ENCODE measurements around the gene BICD1.

BICD1 gene

DNA sequence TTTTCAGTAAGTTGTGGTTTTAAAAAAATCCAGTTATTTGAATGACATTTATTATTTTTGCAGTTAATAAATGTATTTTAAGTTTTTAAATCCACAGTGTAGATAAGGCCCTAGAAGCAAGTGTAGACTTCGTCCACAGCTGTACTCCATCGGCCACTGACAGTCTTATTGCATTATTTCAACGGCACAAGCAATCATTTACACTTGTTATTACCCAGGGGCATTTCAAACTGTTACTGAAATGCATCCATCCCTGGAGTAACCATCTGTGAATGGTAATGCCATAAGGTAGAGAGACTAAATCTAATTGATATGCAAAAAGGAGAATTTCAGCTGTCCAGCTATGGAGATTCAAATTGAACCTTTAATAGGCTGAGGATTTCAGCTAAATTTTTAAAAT lies 48.4 kb downstream of the BICD1 start:
- H3K27ac ChIP-seq (ENCODE audit: insufficient read depth, low read length, poor library complexity, severe bottlenecking): no peak overlapping the region
- no peaks in the 10 kb centered on the region for H3K9me3 ChIP-seq (ENCODE audit: control insufficient read depth, low read length)
- DNase-seq: no peak
- H3K27me3 ChIP-seq (replicated peaks; ENCODE audit: control insufficient read depth, insufficient read depth, low read length, poor library complexity, severe bottlenecking): no peaks in the 10 kb centered on the region
- H3K4me1 ChIP-seq (ENCODE audit: control insufficient read depth, insufficient read depth, low read length, poor library complexity, severe bottlenecking): no peaks in the 10 kb centered on the region
- no peaks in the 10 kb centered on the region for H3K36me3 ChIP-seq (ENCODE audit: control insufficient read depth, insufficient read depth, low read length)
- H3K4me3 ChIP-seq (ENCODE audit: insufficient read depth, low read depth, low read length, poor library complexity, severe bottlenecking): no peak overlapping the region

DNA sequence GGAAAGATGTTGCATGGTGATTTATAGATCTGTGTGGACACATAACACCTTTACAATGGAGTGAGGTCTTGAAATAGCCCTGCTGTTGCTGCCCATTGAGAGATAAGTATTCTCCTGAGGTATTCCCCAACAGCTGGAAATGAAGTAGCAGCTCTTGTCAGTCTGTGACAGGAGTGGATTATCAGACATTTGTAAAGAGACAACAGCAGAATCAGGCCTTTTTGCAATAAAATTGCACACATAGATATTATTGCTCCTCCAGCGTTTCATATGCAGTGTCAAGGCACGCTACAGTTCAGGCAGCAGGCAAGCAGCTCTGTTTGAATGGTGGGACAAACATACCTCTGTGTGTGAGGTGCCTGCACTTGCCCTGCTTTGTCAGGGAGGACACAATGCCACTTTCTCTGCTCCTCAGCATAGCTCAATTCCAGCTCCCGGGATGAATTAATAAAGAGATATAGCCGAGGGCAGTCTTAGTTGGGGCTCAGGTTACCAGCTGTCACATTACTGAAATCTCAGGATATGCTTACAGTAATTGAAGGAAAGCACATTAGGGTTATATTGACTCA lies 49.4 kb downstream of the BICD1 start:
- no peak overlapping the region for H3K27ac ChIP-seq (ENCODE audit: insufficient read depth, low read length, poor library complexity, severe bottlenecking)
- H3K4me1 ChIP-seq (ENCODE audit: control insufficient read depth, insufficient read depth, low read length, poor library complexity, severe bottlenecking): no peaks in the 10 kb centered on the region
- H3K27me3 ChIP-seq (replicated peaks; ENCODE audit: control insufficient read depth, insufficient read depth, low read length, poor library complexity, severe bottlenecking): no peaks in the 10 kb centered on the region

DNA sequence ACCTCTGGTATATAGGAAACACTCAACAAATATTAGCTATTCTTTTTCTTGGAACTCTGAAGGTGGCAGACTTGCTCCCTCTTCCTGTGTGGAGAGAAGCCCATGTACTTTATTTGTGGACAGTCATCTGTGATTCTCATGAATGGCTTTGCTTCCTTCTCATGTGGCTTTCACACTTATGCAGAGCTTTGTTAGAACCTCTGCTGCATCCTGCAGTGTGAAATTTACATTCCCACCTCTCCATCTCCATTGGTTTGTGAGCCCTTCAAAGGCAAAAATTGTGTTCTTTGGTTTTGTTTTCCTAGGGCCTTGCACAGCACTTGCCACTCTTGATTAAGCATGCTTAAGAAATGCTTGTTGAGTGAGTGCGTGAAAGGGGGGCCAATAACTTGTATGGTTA lies 51.9 kb downstream of the BICD1 start:
- DNase-seq: no peak
- Histone ChIP-seq H3K9me3 (ENCODE audit: control insufficient read depth, low read length) (no peaks in the 10 kb centered on the region), H3K27ac (ENCODE audit: insufficient read depth, low read length, poor library complexity, severe bottlenecking) (no peak overlapping the region), H3K36me3 (ENCODE audit: control insufficient read depth, insufficient read depth, low read length) (no peaks in the 10 kb centered on the region), H3K4me1 (ENCODE audit: control insufficient read depth, insufficient read depth, low read length, poor library complexity, severe bottlenecking) (no peaks in the 10 kb centered on the region), H3K27me3 (replicated peaks; ENCODE audit: control insufficient read depth, insufficient read depth, low read length, poor library complexity, severe bottlenecking) (no peaks in the 10 kb centered on the region), H3K4me3 (ENCODE audit: insufficient read depth, low read depth, low read length, poor library complexity, severe bottlenecking) (no peak overlapping the region)

More for the DNA sequence above, 49.4 kb downstream of the BICD1 start:
- no peak overlapping the region for H3K4me3 ChIP-seq (ENCODE audit: insufficient read depth, low read depth, low read length, poor library complexity, severe bottlenecking)
- no peaks in the 10 kb centered on the region for H3K9me3 ChIP-seq (ENCODE audit: control insufficient read depth, low read length)
- no peaks in the 10 kb centered on the region for H3K36me3 ChIP-seq (ENCODE audit: control insufficient read depth, insufficient read depth, low read length)
- no peak for DNase-seq

DNA sequence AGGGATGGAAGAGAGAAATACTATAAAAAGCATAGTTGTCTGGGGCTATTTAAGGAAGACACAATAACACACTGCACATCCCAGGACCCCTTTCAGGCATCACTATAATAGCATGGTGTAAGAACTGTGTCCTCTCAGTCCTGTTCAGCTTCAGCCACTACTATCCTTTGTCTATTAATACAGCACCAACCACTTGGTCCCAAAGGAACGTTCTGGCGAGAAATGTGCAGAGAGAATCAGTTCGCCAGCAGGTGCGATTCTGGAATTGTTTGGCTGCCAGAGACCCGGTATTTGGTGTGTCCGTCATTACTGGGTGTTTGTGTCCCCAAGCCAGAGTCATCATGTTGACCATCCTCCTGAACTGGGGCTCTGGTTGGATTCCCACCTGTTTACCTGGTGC lies 52.7 kb downstream of the BICD1 start:
- H3K27ac ChIP-seq (ENCODE audit: insufficient read depth, low read length, poor library complexity, severe bottlenecking): no peak overlapping the region
- no peaks in the 10 kb centered on the region for H3K9me3 ChIP-seq (ENCODE audit: control insufficient read depth, low read length)
- no peaks in the 10 kb centered on the region for H3K27me3 ChIP-seq (replicated peaks; ENCODE audit: control insufficient read depth, insufficient read depth, low read length, poor library complexity, severe bottlenecking)
- H3K4me1 ChIP-seq (ENCODE audit: control insufficient read depth, insufficient read depth, low read length, poor library complexity, severe bottlenecking): no peaks in the 10 kb centered on the region
- no peak overlapping the region for H3K4me3 ChIP-seq (ENCODE audit: insufficient read depth, low read depth, low read length, poor library complexity, severe bottlenecking)
- no peak for DNase-seq
- no peaks in the 10 kb centered on the region for H3K36me3 ChIP-seq (ENCODE audit: control insufficient read depth, insufficient read depth, low read length)

DNA sequence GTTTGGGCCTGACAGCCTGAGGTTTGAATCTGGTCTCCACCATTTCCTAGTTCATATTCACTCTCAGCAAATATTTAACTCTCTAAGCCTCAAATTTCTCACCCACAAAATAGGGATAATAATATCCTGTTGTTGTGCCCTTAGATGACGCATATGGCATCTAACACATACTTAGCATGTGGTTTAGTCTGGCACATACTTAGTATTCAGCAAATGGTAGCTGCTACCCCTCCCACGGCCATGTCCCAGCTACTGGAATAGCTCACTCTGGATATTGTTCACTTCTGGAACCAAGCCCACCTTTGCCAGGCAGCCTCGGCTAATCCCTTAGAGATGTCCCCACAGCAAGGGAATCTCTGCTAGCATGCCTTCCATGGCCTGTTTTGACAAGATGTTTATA lies 53.3 kb downstream of the BICD1 start:
- no peak for DNase-seq
- no peak overlapping the region for H3K27ac ChIP-seq (ENCODE audit: insufficient read depth, low read length, poor library complexity, severe bottlenecking)
- H3K36me3 ChIP-seq (ENCODE audit: control insufficient read depth, insufficient read depth, low read length): no peaks in the 10 kb centered on the region
- no peaks in the 10 kb centered on the region for H3K27me3 ChIP-seq (replicated peaks; ENCODE audit: control insufficient read depth, insufficient read depth, low read length, poor library complexity, severe bottlenecking)
- H3K9me3 ChIP-seq (ENCODE audit: control insufficient read depth, low read length): no peaks in the 10 kb centered on the region
- H3K4me3 ChIP-seq (ENCODE audit: insufficient read depth, low read depth, low read length, poor library complexity, severe bottlenecking): no peak overlapping the region
- H3K4me1 ChIP-seq (ENCODE audit: control insufficient read depth, insufficient read depth, low read length, poor library complexity, severe bottlenecking): no peaks in the 10 kb centered on the region

DNA sequence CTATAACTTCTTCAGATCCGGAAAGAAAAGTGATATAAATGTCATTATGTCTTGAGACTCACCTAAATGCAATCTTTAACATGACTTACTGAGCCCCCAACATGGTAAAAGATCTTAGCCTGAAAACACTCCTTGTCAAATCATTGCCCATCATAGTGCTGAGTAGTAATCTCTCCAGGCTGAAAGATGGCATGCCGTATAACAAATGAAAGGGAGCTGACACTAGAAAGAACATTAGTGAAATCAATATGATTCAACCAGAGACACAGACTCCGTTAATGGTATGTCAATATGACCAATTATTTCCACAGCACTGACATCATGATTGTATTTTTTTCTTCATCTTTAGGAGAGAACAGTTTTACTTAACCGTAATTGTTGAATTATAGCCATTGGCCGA lies 54.4 kb downstream of the BICD1 start:
- Histone ChIP-seq H3K36me3 (ENCODE audit: control insufficient read depth, insufficient read depth, low read length) (no peaks in the 10 kb centered on the region), H3K27me3 (replicated peaks; ENCODE audit: control insufficient read depth, insufficient read depth, low read length, poor library complexity, severe bottlenecking) (no peaks in the 10 kb centered on the region), H3K27ac (ENCODE audit: insufficient read depth, low read length, poor library complexity, severe bottlenecking) (no peak overlapping the region), H3K4me3 (ENCODE audit: insufficient read depth, low read depth, low read length, poor library complexity, severe bottlenecking) (no peak overlapping the region), H3K4me1 (ENCODE audit: control insufficient read depth, insufficient read depth, low read length, poor library complexity, severe bottlenecking) (no peaks in the 10 kb centered on the region), H3K9me3 (ENCODE audit: control insufficient read depth, low read length) (no peaks in the 10 kb centered on the region)
- DNase-seq: no peak

DNA sequence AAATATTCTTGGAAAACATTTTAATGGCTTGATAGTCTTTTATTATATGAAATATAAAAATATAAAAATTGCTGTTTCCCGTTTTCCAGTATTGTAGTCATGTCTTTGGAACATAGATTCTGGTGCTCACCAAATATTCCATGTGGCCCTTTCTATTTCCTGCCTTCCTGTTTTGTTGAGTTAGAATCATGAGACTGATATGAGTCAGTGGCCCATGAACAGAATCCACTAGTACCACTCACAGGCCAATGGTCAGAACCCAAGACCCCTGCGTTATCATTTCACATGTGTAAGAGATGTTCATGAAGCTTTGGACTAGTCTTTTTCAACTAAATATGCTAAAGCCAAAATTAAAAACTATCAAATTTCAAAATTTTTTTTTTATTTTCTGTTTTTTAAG lies 56.9 kb downstream of the BICD1 start:
- Histone ChIP-seq H3K27ac (ENCODE audit: insufficient read depth, low read length, poor library complexity, severe bottlenecking) (no peak overlapping the region), H3K4me3 (ENCODE audit: insufficient read depth, low read depth, low read length, poor library complexity, severe bottlenecking) (no peak overlapping the region), H3K9me3 (ENCODE audit: control insufficient read depth, low read length) (no peaks in the 10 kb centered on the region), H3K27me3 (replicated peaks; ENCODE audit: control insufficient read depth, insufficient read depth, low read length, poor library complexity, severe bottlenecking) (no peaks in the 10 kb centered on the region), H3K4me1 (ENCODE audit: control insufficient read depth, insufficient read depth, low read length, poor library complexity, severe bottlenecking) (no peaks in the 10 kb centered on the region), H3K36me3 (ENCODE audit: control insufficient read depth, insufficient read depth, low read length) (no peaks in the 10 kb centered on the region)
- DNase-seq: no peak

DNA sequence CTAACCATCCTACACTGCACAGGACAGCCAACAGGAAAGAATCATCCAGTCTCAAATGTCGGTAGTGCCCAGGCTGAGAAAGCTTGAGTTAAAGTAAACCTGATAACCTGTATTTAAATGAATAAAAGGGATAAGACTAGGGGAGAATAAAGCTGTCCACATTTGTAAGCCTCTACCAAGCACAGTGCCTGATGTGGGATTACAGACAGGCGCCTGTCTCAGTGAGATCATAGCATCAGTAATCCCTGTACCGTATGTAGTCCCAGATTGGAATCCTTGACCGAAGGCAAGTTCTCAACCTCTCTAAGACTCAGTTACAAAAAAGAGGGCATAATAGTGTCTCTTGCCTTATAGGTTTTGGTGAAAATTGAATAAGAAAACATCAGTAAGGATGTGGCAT lies 59.9 kb downstream of the BICD1 start:
- Histone ChIP-seq H3K9me3 (ENCODE audit: control insufficient read depth, low read length) (no peaks in the 10 kb centered on the region), H3K4me3 (ENCODE audit: insufficient read depth, low read depth, low read length, poor library complexity, severe bottlenecking) (no peak overlapping the region), H3K27me3 (replicated peaks; ENCODE audit: control insufficient read depth, insufficient read depth, low read length, poor library complexity, severe bottlenecking) (no peaks in the 10 kb centered on the region), H3K4me1 (ENCODE audit: control insufficient read depth, insufficient read depth, low read length, poor library complexity, severe bottlenecking) (no peaks in the 10 kb centered on the region), H3K36me3 (ENCODE audit: control insufficient read depth, insufficient read depth, low read length) (no peaks in the 10 kb centered on the region), H3K27ac (ENCODE audit: insufficient read depth, low read length, poor library complexity, severe bottlenecking) (no peak overlapping the region)
- DNase-seq: no peak

- Histone ChIP-seq H3K27ac (ENCODE audit: insufficient read depth, low read length, poor library complexity, severe bottlenecking) (no peak overlapping the region), H3K4me3 (ENCODE audit: insufficient read depth, low read depth, low read length, poor library complexity, severe bottlenecking) (no peak overlapping the region), H3K9me3 (ENCODE audit: control insufficient read depth, low read length) (no peaks in the 10 kb centered on the region), H3K4me1 (ENCODE audit: control insufficient read depth, insufficient read depth, low read length, poor library complexity, severe bottlenecking) (no peaks in the 10 kb centered on the region), H3K36me3 (ENCODE audit: control insufficient read depth, insufficient read depth, low read length) (no peaks in the 10 kb centered on the region), H3K27me3 (replicated peaks; ENCODE audit: control insufficient read depth, insufficient read depth, low read length, poor library complexity, severe bottlenecking) (no peaks in the 10 kb centered on the region)
- DNase-seq: no peak
Measured at GRCh38 chr12:32170437-32170998, 63.9 kb downstream of the BICD1 start.

GRCh38 chr12:32171211-32171610 lies 64.6 kb downstream of the BICD1 start:
- Histone ChIP-seq H3K4me1 (ENCODE audit: control insufficient read depth, insufficient read depth, low read length, poor library complexity, severe bottlenecking) (no peaks in the 10 kb centered on the region), H3K27me3 (replicated peaks; ENCODE audit: control insufficient read depth, insufficient read depth, low read length, poor library complexity, severe bottlenecking) (no peaks in the 10 kb centered on the region), H3K36me3 (ENCODE audit: control insufficient read depth, insufficient read depth, low read length) (no peaks in the 10 kb centered on the region), H3K4me3 (ENCODE audit: insufficient read depth, low read depth, low read length, poor library complexity, severe bottlenecking) (no peak overlapping the region), H3K27ac (ENCODE audit: insufficient read depth, low read length, poor library complexity, severe bottlenecking) (no peak overlapping the region), H3K9me3 (ENCODE audit: control insufficient read depth, low read length) (no peaks in the 10 kb centered on the region)
- no peak for DNase-seq

Measured in effector memory CD4-positive, alpha-beta T cell (primary cell).